ENCODE results near the gene ZBTB7B.

The ZBTB7B gene

DNA sequence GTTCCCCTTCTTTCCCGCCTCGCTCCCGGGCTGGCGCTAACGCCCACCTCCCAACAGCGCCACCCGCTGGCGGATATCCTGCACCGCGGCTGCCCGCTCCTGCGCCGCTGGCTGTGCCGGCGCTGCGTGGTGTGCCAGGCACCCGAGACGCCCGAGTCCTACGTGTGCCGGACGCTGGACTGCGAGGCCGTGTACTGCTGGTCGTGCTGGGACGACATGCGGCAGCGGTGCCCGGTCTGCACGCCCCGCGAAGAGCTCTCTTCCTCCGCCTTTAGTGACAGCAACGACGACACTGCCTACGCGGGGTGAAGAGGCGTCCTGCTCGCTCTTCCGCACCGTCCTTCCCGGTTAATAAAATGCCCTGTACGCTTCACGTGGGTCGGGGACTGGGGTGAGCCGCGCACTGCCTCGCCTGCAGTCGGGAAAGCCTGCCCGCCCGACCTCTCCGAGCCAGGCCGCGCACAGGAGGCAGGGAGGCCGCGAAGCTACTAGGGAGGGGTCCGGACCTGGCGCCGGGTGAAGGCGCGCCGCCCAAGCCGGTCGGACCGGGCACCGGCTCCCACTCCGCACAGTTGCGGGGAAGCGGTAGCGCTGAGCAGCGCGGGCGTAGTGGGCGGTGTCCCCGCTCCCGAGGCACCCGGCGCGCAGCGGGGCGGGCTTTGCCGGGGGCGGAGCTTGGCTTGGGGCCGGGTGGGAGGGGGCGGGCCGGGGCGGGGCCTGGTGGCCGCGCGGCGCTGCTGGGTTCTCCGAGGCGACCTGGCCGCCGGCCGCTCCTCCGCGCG is 48.1 kb downstream of the ZBTB7B start, which contains the start of gene ADAM15:
Gene ADAM15, plus strand, starts transcription at position 757 of the 782 bp plus-strand sequence. CDS start 71 bp downstream, outside the sequence.
- H3K4me3 ChIP-seq (ENCODE audit: low read length): peak within 1 kb of the TSS; percentile 74
- H3K27me3 ChIP-seq (ENCODE audit: control insufficient read depth, insufficient read depth, low read length): peaks cover 23% of the 10 kb centered on the region
- H3K9me3 ChIP-seq (ENCODE audit: control insufficient read depth, low read depth, low read length): no peaks in the 10 kb centered on the region
- no peaks in the 10 kb centered on the region for H3K36me3 ChIP-seq (ENCODE audit: control insufficient read depth, low read depth, low read length)
- H3K4me1 ChIP-seq (ENCODE audit: control insufficient read depth, low read depth, low read length): peaks cover 10% of the 10 kb centered on the region
- no peak within 1 kb of the TSS for H3K27ac ChIP-seq (ENCODE audit: low read length)
- peak within 1 kb of the TSS; percentile 57 for H3K9ac ChIP-seq (ENCODE audit: low read length)

DNA sequence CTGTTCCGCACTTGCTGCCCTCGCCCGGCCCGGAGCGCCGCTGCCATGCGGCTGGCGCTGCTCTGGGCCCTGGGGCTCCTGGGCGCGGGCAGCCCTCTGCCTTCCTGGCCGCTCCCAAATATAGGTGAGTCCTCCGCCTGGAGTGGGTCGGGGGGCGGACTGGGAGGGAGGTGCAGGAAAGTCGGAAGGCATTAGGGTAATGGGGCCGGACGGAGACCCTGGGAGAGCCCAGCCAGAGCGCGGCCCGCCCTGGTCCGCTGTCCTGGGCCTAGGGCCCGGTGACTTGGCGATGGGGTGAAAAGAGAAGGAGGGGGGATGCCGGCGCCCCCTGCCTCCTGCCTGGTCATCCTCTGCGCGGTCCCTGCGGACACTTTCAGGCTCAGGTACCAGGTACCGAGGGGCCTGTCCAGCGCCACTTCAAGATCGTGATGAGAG is 48.8 kb downstream of the ZBTB7B start:
- no peak overlapping the region for H3K9ac ChIP-seq (ENCODE audit: low read length)
- no peaks in the 10 kb centered on the region for H3K36me3 ChIP-seq (ENCODE audit: control insufficient read depth, low read depth, low read length)
- H3K4me1 ChIP-seq (ENCODE audit: control insufficient read depth, low read depth, low read length): peaks cover 10% of the 10 kb centered on the region
- H3K27ac ChIP-seq (ENCODE audit: low read length): no peak overlapping the region
- no peaks in the 10 kb centered on the region for H3K9me3 ChIP-seq (ENCODE audit: control insufficient read depth, low read depth, low read length)
- peaks cover 23% of the 10 kb centered on the region for H3K27me3 ChIP-seq (ENCODE audit: control insufficient read depth, insufficient read depth, low read length)
- peak overlapping the region; percentile 74 for H3K4me3 ChIP-seq (ENCODE audit: low read length)

DNA sequence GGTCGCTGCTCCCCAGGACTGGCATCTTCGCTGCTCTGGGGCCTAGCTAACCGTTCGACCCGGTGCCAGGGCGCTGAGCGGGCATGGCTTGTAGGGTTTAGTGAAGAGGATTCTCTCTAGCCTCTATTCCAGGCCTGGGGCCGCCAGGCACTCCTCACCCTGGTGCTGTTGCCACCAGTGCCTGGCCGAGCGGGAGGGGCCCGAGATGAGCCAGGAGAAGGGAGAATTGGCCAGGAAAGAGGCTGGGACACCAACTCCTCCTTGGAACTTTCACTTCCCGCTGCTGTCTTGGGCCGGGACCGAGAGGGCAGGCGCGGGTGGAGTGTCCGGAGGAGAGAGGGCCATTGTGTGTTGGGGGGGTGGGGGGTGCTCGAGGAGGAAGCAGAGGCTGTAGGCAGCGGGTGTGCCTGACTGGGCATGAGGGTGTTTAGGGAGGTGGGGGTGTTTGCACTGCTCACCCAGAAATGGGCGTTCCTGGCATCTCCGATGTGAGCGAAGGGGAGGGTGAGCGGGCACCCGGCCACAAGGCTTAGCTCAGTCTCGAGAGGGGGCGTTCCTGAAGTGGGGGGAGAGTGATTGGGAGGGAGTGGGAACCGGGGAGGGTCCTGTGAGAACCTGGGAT is 49.3 kb downstream of the ZBTB7B start:
- Histone ChIP-seq H3K9ac (ENCODE audit: low read length) (no peak overlapping the region), H3K9me3 (ENCODE audit: control insufficient read depth, low read depth, low read length) (no peaks in the 10 kb centered on the region), H3K27me3 (ENCODE audit: control insufficient read depth, insufficient read depth, low read length) (peaks cover 23% of the 10 kb centered on the region), H3K4me3 (ENCODE audit: low read length) (peak overlapping the region; percentile 74), H3K27ac (ENCODE audit: low read length) (no peak overlapping the region), H3K36me3 (ENCODE audit: control insufficient read depth, low read depth, low read length) (no peaks in the 10 kb centered on the region), H3K4me1 (ENCODE audit: control insufficient read depth, low read depth, low read length) (peaks cover 10% of the 10 kb centered on the region)

DNA sequence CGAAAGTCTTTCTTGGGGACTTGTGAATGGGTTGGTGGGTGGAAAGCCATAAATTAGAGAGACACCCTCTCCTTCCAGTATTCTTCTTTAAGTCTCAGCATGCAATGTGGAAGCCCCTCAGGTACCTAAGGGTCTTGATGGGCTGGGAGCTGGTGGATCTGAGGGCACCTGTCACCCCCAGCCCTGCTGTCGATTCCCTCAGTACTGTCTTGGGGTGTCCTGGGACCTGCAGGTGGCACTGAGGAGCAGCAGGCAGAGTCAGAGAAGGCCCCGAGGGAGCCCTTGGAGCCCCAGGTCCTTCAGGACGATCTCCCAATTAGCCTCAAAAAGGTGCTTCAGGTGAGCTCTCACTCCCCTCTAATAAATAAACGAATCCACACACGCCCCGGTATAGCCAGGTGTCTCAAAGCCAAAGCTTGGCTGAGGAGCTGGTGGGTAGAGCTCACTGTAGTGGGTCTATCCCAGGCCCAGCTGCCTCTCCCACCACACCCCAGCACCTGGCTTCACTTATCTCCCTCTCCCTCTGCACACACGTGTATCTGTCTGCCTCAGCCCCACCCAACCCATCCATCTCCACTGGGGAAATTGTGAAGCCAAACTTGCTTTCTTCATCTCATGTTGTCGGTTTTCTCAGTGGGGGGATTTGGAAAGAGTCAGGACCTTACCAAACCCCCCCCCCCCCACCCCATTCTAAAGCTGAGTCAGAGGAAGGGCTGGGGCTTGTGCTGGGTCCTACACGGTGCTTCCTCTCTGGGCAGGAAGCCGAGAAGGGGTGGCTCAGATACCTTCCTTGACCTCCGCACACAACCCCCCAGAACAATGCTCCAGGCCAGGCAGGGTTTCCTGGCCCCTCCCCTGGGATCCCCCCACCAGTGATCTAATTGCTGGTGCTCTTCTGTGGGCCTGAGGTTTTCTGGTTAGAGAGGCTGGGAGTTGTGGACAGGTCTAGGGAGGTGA is 50.1 kb downstream of the ZBTB7B start:
- peaks cover 10% of the 10 kb centered on the region for H3K4me1 ChIP-seq (ENCODE audit: control insufficient read depth, low read depth, low read length)
- no peak overlapping the region for H3K9ac ChIP-seq (ENCODE audit: low read length)
- H3K9me3 ChIP-seq (ENCODE audit: control insufficient read depth, low read depth, low read length): no peaks in the 10 kb centered on the region
- peaks cover 23% of the 10 kb centered on the region for H3K27me3 ChIP-seq (ENCODE audit: control insufficient read depth, insufficient read depth, low read length)
- no peak overlapping the region for H3K27ac ChIP-seq (ENCODE audit: low read length)
- H3K4me3 ChIP-seq (ENCODE audit: low read length): peak overlapping the region; percentile 74
- H3K36me3 ChIP-seq (ENCODE audit: control insufficient read depth, low read depth, low read length): peaks cover 2% of the 10 kb centered on the region

DNA sequence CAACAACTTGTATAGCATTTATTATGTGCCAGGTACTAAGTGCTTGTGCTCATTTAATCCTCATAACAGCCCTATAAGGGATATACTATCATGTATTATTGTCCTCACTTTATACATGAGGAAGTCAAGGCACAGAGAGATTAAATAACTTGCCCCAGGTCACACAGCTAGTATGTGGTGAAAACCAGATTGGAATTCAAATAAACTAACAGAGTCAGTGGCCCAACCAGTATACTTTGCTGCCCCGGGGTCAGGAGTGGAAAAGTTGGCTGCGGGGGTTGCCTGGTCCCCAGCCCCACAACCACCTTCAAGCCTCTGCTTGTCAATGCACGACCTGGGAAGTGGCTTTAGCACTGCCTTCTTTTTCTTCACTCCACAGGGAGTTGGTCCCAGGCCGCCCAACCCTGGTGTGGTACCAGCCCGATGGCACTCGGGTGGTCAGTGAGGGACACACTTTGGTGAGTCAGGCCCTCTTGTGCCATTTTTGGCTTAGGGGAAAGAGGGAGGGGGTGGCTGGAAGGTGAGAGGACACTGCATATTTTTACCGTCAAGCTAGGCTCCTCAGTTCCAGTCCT is 51.0 kb downstream of the ZBTB7B start:
- Histone ChIP-seq H3K36me3 (ENCODE audit: control insufficient read depth, low read depth, low read length) (peaks cover 8% of the 10 kb centered on the region), H3K27me3 (ENCODE audit: control insufficient read depth, insufficient read depth, low read length) (peaks cover 23% of the 10 kb centered on the region), H3K27ac (ENCODE audit: low read length) (no peak overlapping the region), H3K4me1 (ENCODE audit: control insufficient read depth, low read depth, low read length) (peaks cover 10% of the 10 kb centered on the region), H3K4me3 (ENCODE audit: low read length) (no peak overlapping the region), H3K9me3 (ENCODE audit: control insufficient read depth, low read depth, low read length) (no peaks in the 10 kb centered on the region), H3K9ac (ENCODE audit: low read length) (no peak overlapping the region)

DNA sequence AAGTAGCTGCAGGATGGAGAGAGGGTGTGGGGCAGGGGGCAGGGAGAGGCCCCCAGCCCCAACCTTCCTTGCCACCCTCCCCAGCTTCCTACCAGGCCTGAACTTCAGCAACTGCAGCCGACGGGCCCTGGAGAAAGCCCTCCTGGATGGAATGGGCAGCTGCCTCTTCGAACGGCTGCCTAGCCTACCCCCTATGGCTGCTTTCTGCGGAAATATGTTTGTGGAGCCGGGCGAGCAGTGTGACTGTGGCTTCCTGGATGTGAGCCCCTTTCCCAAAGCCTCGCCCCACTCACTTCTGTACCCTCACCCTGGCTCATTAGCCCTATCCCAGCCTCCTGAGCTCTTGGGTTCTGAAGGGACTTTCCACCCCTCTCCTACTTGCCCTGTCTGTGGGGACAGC is 54.5 kb downstream of the ZBTB7B start:
- H3K36me3 ChIP-seq (ENCODE audit: control insufficient read depth, low read depth, low read length): peaks cover 8% of the 10 kb centered on the region
- H3K9ac ChIP-seq (ENCODE audit: low read length): no peak overlapping the region
- no peak overlapping the region for H3K27ac ChIP-seq (ENCODE audit: low read length)

DNA sequence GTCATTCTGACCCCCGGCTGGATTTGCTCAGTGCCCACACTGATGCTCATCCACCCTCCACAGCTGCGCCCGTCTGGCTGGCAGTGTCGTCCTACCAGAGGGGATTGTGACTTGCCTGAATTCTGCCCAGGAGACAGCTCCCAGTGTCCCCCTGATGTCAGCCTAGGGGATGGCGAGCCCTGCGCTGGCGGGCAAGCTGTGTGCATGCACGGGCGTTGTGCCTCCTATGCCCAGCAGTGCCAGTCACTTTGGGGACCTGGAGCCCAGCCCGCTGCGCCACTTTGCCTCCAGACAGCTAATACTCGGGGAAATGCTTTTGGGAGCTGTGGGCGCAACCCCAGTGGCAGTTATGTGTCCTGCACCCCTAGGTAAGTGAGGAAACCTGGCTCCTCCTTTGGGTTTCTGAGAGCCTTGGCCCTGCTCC is 55.2 kb downstream of the ZBTB7B start:
- no peak overlapping the region for H3K9ac ChIP-seq (ENCODE audit: low read length)
- H3K27ac ChIP-seq (ENCODE audit: low read length): no peak overlapping the region
- H3K4me3 ChIP-seq (ENCODE audit: low read length): no peak overlapping the region
- H3K27me3 ChIP-seq (ENCODE audit: control insufficient read depth, insufficient read depth, low read length): peaks cover 1% of the 10 kb centered on the region
- peaks cover 8% of the 10 kb centered on the region for H3K36me3 ChIP-seq (ENCODE audit: control insufficient read depth, low read depth, low read length)
- H3K9me3 ChIP-seq (ENCODE audit: control insufficient read depth, low read depth, low read length): no peaks in the 10 kb centered on the region
- peaks cover 3% of the 10 kb centered on the region for H3K4me1 ChIP-seq (ENCODE audit: control insufficient read depth, low read depth, low read length)

More for the DNA sequence above, 54.5 kb downstream of the ZBTB7B start:
- Histone ChIP-seq H3K4me3 (ENCODE audit: low read length) (no peak overlapping the region), H3K4me1 (ENCODE audit: control insufficient read depth, low read depth, low read length) (peaks cover 5% of the 10 kb centered on the region), H3K9me3 (ENCODE audit: control insufficient read depth, low read depth, low read length) (no peaks in the 10 kb centered on the region), H3K27me3 (ENCODE audit: control insufficient read depth, insufficient read depth, low read length) (peaks cover 8% of the 10 kb centered on the region)

DNA sequence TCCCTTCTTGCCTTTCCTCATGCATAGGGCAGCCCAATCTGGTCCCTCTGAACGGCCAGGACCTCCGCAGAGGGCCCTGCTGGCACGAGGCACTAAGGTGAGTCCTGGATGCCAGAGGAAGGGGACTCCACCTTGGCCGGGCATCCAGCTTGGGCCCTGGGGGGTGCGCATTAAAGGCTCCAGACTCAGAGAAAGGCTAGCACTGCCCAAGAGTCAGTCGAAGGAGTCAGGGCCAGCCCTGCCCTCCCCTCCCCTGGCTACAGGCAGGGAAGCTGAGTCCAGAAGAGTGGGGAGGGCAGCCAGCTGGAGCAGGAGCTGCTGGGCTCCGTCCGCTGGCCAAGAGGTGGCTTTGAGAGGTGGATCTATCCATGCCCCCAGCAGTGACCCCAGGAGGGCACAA is 58.1 kb downstream of the ZBTB7B start:
- Histone ChIP-seq H3K9me3 (ENCODE audit: control insufficient read depth, low read depth, low read length) (no peaks in the 10 kb centered on the region), H3K27ac (ENCODE audit: low read length) (no peak overlapping the region), H3K4me3 (ENCODE audit: low read length) (no peak overlapping the region), H3K4me1 (ENCODE audit: control insufficient read depth, low read depth, low read length) (peaks cover 18% of the 10 kb centered on the region), H3K9ac (ENCODE audit: low read length) (no peak overlapping the region), H3K27me3 (ENCODE audit: control insufficient read depth, insufficient read depth, low read length) (peaks cover 6% of the 10 kb centered on the region), H3K36me3 (ENCODE audit: control insufficient read depth, low read depth, low read length) (peaks cover 8% of the 10 kb centered on the region)

DNA sequence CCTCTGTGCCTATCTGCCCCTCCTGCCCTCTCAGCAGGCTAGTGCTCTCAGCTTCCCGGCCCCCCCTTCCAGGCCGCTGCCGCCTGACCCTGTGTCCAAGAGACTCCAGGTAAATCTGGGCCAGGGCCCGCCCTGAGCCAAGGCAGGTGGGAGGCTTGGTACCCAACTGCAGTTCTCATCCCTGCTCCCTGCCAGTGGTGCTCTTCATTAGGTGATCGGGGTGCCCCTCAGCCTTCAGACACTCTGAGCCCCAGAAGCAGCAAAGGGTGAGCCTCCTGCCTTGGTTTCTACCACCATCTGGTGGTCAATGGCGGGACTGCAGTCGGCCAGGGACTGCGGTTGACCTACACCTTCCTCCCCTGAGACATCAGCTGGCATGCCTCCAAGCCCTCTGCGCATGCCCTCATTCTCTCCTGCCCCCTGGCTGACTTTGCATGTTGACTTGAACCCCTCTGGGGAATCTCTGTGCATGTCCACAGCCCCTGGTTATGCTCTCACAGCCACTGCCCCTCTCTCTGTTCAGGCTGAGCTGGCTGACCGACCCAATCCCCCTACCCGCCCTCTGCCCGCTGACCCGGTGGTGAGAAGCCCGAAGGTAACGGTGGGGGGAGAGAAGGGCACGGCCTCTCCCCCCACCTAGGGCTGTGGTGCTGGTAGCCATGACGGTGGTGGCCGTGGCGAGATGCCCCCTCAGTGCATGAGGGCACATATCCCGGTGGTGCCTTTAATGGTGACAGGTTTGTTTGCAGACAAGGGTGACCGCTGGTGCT is 59.0 kb downstream of the ZBTB7B start:
- peak overlapping the region; percentile 89 for H3K4me3 ChIP-seq (ENCODE audit: low read length)
- peaks cover 8% of the 10 kb centered on the region for H3K36me3 ChIP-seq (ENCODE audit: control insufficient read depth, low read depth, low read length)
- no peaks in the 10 kb centered on the region for H3K9me3 ChIP-seq (ENCODE audit: control insufficient read depth, low read depth, low read length)
- H3K4me1 ChIP-seq (ENCODE audit: control insufficient read depth, low read depth, low read length): peaks cover 18% of the 10 kb centered on the region
- H3K27me3 ChIP-seq (ENCODE audit: control insufficient read depth, insufficient read depth, low read length): peaks cover 6% of the 10 kb centered on the region
- no peak overlapping the region for H3K9ac ChIP-seq (ENCODE audit: low read length)
- no peak overlapping the region for H3K27ac ChIP-seq (ENCODE audit: low read length)

DNA sequence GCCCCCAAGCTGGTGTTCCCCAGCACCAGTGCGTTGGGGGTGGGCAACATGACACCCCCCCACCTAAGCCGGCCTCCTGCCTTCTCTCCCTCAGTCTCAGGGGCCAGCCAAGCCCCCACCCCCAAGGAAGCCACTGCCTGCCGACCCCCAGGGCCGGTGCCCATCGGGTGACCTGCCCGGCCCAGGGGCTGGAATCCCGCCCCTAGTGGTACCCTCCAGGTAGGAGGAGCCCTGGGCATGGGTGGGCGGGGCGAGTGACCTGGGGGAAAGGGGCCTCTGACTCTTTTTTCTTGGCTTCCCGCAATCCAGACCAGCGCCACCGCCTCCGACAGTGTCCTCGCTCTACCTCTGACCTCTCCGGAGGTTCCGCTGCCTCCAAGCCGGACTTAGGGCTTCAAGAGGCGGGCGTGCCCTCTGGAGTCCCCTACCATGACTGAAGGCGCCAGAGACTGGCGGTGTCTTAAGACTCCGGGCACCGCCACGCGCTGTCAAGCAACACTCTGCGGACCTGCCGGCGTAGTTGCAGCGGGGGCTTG is 59.6 kb downstream of the ZBTB7B start:
- Histone ChIP-seq H3K27me3 (ENCODE audit: control insufficient read depth, insufficient read depth, low read length) (peaks cover 6% of the 10 kb centered on the region), H3K9ac (ENCODE audit: low read length) (no peak overlapping the region), H3K9me3 (ENCODE audit: control insufficient read depth, low read depth, low read length) (no peaks in the 10 kb centered on the region), H3K36me3 (ENCODE audit: control insufficient read depth, low read depth, low read length) (peaks cover 10% of the 10 kb centered on the region), H3K4me3 (ENCODE audit: low read length) (peak overlapping the region; percentile 89), H3K4me1 (ENCODE audit: control insufficient read depth, low read depth, low read length) (peaks cover 18% of the 10 kb centered on the region), H3K27ac (ENCODE audit: low read length) (no peak overlapping the region)
